ENCODE measurements around the gene CMTR1.

Gene CMTR1

DNA sequence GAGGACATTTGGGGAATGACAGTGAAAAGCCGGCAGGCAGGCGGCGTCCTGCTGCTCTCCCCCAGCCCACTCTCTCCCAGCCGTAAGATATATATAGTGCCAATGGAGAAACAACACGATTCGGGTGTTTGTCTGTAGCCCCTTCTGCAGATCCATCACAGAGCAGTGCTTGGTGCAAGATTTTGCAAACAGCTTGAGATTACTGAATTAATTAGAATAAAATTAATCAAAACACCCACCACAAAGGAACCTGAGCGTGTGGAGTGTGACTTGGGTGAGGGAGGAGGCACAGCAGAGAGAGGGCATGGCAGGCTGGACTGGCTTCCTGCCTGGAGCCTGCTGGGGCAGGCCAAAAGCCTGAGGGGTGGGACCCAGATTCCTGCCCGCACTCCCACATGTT lies 95.5 kb downstream of the CMTR1 start:
- TF ChIP-seq, protein P1, sequence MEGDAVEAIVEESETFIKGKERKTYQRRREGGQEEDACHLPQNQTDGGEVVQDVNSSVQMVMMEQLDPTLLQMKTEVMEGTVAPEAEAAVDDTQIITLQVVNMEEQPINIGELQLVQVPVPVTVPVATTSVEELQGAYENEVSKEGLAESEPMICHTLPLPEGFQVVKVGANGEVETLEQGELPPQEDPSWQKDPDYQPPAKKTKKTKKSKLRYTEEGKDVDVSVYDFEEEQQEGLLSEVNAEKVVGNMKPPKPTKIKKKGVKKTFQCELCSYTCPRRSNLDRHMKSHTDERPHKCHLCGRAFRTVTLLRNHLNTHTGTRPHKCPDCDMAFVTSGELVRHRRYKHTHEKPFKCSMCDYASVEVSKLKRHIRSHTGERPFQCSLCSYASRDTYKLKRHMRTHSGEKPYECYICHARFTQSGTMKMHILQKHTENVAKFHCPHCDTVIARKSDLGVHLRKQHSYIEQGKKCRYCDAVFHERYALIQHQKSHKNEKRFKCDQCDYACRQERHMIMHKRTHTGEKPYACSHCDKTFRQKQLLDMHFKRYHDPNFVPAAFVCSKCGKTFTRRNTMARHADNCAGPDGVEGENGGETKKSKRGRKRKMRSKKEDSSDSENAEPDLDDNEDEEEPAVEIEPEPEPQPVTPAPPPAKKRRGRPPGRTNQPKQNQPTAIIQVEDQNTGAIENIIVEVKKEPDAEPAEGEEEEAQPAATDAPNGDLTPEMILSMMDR (IDR thresholded peaks at IDR 0.05): no peak

DNA sequence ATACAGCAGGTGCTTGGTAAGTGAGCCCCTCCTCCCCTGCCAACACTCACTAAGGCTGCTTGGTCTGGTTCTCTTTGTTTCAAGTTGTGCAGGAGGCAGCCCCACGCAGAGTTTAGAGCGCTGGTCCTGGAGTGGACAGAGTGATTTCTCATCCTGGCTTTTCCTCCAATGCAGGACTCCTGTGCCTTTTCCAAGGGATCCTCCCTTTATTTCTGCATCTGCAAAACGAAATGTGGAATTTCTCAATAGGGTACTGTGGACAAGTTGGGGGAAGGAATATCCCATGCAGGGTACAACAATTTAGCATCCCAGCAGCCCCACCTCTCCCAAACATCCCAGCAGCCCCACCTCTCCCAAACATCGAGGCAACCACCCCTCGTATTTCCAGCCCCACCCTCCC lies 97.3 kb downstream of the CMTR1 start:
- TF ChIP-seq, protein P1 (IDR thresholded peaks at IDR 0.05): no peak

DNA sequence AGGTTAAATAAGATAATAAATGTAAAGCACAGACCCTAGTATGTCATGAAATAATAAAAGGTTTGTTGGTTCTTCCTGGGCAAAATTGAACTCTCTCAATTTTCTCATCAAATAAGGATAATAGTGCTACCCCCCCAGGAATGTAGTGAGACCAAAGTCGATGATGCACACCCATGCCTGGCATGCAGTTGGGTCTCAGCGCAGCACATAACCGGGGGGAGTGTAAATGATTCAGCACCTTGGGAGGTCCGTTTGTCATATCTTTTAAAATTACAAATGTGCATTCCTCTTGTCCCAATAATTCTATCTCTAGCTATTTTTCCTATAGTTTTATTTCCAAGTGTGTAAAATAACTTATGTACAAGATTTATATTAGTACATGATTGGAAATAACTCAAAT lies 98.0 kb downstream of the CMTR1 start:
- TF ChIP-seq, protein P1 (IDR thresholded peaks at IDR 0.05): no peak

Data from LNCAP (cell line).